Stimulated activated CD8-positive, alpha-beta memory T cell treated with anti-CD3 and anti-CD28 coated beads, Interleukin-2, amount 100 ng/mL, for 48 hours (primary cell): ENCODE data around the gene FGF3.
"Not testable (repeated sequence)": the region's sequence is repeated elsewhere in the genome, so short reads cannot be mapped to it uniquely, and the experiment has no call there.

Experiments
- DNase-seq, 2 donors: peaks; one replicate each; pipeline ENCODE4 v3.0.0-alpha.2; 2020; ENCODE audit warnings: low read depth in 2 of 2

The FGF3 gene

DNA sequence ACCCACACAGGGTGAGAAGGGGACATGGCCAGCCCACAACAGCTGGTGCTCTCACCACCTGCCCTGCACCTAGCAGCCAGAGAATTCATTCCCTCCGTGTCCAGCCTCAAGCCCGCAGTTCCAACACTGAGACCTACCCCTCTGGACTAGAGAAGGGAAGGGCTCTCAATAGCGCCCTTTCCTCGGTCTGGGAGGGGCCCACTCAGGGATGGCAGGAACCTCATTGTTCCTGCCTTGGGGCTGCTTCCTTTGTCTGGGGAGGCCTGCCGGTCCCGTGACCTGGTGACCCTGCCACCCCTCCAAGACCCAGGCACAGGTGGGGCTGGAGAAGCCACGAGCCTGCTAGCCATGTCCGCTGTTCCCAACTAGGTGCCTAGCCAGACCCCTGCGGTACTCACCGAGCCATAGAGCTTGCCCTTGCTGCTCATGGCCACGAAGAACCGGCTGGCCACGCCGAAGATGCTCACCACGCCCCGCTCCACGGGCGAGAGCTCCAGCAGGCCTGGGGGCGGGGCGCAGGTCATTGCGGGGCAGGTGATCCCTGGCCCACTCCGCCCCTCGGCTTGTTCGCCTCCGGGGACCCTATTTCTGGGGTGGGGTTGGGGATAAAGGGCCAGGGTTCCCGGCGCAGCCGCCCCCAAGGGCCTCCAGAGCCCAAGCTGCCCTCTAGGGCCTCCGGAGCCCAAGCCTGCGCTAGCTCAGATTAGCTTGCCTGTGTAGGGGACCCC lies 45.4 kb downstream of the FGF3 start:
- no peak for DNase-seq

- no peak for DNase-seq
These were observed 47.8 kb downstream of the FGF3 start for GRCh38 chr11:69771466-69771865.

DNA sequence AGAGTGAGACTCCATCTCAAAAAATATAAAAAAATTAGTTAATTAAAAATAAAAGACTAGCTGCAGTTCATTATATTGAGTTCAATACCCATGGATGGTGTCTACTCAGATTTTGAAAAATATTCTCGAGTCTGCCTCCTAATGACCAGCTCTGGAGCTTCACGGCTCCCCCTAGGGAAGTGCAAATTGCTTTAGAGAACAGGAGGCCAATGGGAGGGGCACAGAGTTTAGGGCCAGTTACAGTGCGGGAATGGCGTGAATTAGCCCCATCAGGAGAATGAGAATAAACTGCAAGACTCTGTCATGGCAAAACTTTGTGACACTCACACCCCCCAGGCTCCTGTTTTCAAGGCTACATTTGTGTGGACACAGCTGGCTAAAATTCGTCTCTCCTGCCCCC lies 48.7 kb downstream of the FGF3 start:
- no peak for DNase-seq

DNA sequence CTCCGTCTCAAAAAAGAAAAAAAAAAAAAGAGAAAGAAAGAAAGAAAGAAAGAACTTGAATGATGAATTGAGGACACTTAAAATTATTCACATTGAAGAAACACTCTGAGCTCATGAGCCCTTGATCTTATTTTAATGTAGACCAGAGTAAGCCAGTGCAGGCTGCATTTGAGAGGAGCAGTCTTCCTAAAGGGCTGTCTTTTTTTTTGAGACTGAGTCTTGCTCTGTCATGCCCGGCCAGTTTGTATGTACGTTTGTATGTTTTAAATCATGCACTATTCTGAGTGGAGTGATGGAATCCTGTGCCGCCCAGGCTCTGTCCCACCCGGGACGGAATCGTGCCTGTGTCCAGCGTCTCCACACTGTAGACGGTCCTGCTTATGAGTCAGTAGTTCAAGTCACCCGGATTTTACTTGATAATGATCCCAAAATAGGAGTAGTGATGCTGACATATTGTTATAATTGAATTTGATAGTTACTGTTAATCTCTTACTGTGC lies 53.7 kb downstream of the FGF3 start:
- no peak for DNase-seq

DNA sequence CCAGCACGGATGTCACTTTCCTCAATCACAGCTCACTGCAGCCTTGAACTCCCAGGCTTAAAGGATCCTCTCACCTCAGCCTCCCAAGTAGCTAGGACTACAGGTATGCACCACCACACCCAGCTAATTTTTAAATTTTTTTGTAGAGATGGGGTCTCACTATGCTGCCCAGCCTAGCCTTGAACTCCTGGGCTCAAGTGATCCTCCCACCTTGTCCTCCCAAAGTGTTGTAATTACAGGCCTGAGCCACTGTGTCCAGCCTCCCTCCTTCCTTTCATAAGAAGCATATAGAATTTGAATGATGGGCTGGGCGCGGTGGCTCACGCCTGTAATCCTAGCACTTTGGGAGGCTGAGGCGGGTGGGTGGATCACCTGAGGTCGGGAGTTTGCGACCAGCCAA lies 54.3 kb downstream of the FGF3 start:
- DNase-seq, result not testable (repeated sequence)

- no peak for DNase-seq
These were observed 58.9 kb downstream of the FGF3 start for GRCh38 chr11:69760319-69760718.
